WTC11 (cell line): ENCODE data around the gene GNAI3. TPM values are rescaled to one million over a fixed set of nuclear protein-coding genes. Genes with fewer than 3 reads are reported as not detected.

ENCODE experiments used
- ATAC-seq: fragments of 200-7000 bp; cut with Tn5 transposase; 2 replicates; pipeline ENCODE4 v1.10.0; 2021; ENCODE audit warnings: mild to moderate bottlenecking, moderate library complexity
- CTCF ChIA-PET: fragments of 300-600 bp; sonication (Branson Sonifier 250); formaldehyde crosslinking; loops from one replicate; lab custom pipeline; 2021; ENCODE audit warnings: antibody characterized with exemption; lab: Charles Lee
- POLR2A ChIA-PET: fragments of 350-600 bp; sonication (Branson Sonifier 250); formaldehyde crosslinking; loops from one replicate; lab custom pipeline; 2021; ENCODE audit warnings: antibody characterized with exemption; lab: Charles Lee
- DNase-seq: peaks from one replicate; pipeline ENCODE4 v3.0.0; 2021; ENCODE audit warnings: low spot score
- H3K27ac Mint-ChIP-seq: 2 replicates; pipeline ENCODE4 v1.8.0; 2021; ENCODE audit warnings: mixed read lengths
- H3K27me3 Mint-ChIP-seq: 2 replicates; pipeline ENCODE4 v1.8.0; 2021; ENCODE audit warnings: low read depth, mild to moderate bottlenecking, moderate library complexity, mixed read lengths
- H3K36me3 Mint-ChIP-seq: 2 replicates; pipeline ENCODE4 v1.8.0; 2021; ENCODE audit warnings: mixed read lengths
- H3K4me1 Mint-ChIP-seq: 2 replicates; pipeline ENCODE4 v1.8.0; 2022; ENCODE audit warnings: mixed read lengths
- H3K4me3 Mint-ChIP-seq: 2 replicates; pipeline ENCODE4 v1.8.0; 2021; ENCODE audit warnings: mild to moderate bottlenecking, moderate library complexity, mixed read lengths
- H3K9me3 Mint-ChIP-seq: 2 replicates; pipeline ENCODE4 v1.8.0; 2021; ENCODE audit warnings: mixed read lengths
- CBFB ChIP-seq: sonication (generic); formaldehyde crosslinking; IDR thresholded peaks from 2 replicates; pipeline ENCODE4 v1.8.1; 2022; ENCODE audit warnings: mild to moderate bottlenecking, low read depth, missing genetic modification reagents
- CREM ChIP-seq: sonication (generic); formaldehyde crosslinking; IDR thresholded peaks from 2 replicates; pipeline ENCODE4 v1.8.1; 2022; ENCODE audit warnings: mild to moderate bottlenecking, missing genetic modification reagents, moderate library complexity
- EMX1 ChIP-seq: fragments of 250-450 bp; sonication (Bioruptor Pico); IDR thresholded peaks from 2 replicates; pipeline ENCODE4 v1.8.0; 2021; ENCODE audit warnings: mild to moderate bottlenecking
- JUN ChIP-seq: sonication (generic); formaldehyde crosslinking; IDR thresholded peaks from 2 replicates; pipeline ENCODE4 v1.8.0; 2023; ENCODE audit warnings: mild to moderate bottlenecking, missing genetic modification reagents
- KAT7 ChIP-seq: sonication (generic); formaldehyde crosslinking; IDR thresholded peaks from 2 replicates; pipeline ENCODE4 v1.8.1; 2023; ENCODE audit warnings: missing genetic modification reagents, mild to moderate bottlenecking, borderline replicate concordance
- MXD4 ChIP-seq: fragments of 250-450 bp; sonication (Bioruptor Pico); IDR thresholded peaks from 2 replicates; pipeline ENCODE4 v1.8.0; 2021; ENCODE audit warnings: mild to moderate bottlenecking, moderate library complexity, borderline replicate concordance
- NFATC4 ChIP-seq: fragments of 250-450 bp; sonication (Bioruptor Pico); IDR thresholded peaks from 2 replicates; pipeline ENCODE4 v1.9.0; 2021; ENCODE audit warnings: mild to moderate bottlenecking
- OVOL2 ChIP-seq: fragments of 250-450 bp; sonication (Bioruptor Pico); IDR thresholded peaks from 2 replicates; pipeline ENCODE4 v1.9.0; 2021; ENCODE audit warnings: mild to moderate bottlenecking, borderline replicate concordance
- PRDM15 ChIP-seq: sonication (generic); formaldehyde crosslinking; IDR thresholded peaks from 2 replicates; pipeline ENCODE4 v1.8.0; 2022; ENCODE audit warnings: missing genetic modification reagents
- PRRX2 ChIP-seq: fragments of 250-450 bp; sonication (Bioruptor Pico); IDR thresholded peaks from 2 replicates; pipeline ENCODE4 v1.8.0; 2021; ENCODE audit warnings: mild to moderate bottlenecking
- SP1 ChIP-seq: sonication (generic); formaldehyde crosslinking; conservative IDR thresholded peaks from 2 replicates; pipeline ENCODE4 v1.8.1; 2022; ENCODE audit warnings: missing genetic modification reagents
- STAT6 ChIP-seq: sonication (generic); formaldehyde crosslinking; conservative IDR thresholded peaks from 2 replicates; pipeline ENCODE4 v1.8.1; 2023; ENCODE audit warnings: mild to moderate bottlenecking, low read depth, missing genetic modification reagents, moderate library complexity
- TCF7 ChIP-seq: sonication (generic); formaldehyde crosslinking; IDR thresholded peaks from 2 replicates; pipeline ENCODE4 v1.8.0; 2022; ENCODE audit warnings: mild to moderate bottlenecking, low read depth, missing genetic modification reagents, moderate library complexity
- TEAD1 ChIP-seq: sonication (generic); formaldehyde crosslinking; IDR thresholded peaks from 2 replicates; pipeline ENCODE4 v1.8.0; 2022; ENCODE audit warnings: mild to moderate bottlenecking, missing genetic modification reagents
- ZBTB43 ChIP-seq: sonication (generic); formaldehyde crosslinking; IDR thresholded peaks from 2 replicates; pipeline ENCODE4 v1.8.1; 2023; ENCODE audit warnings: mild to moderate bottlenecking, missing genetic modification reagents
- ZNF219 ChIP-seq: sonication (generic); formaldehyde crosslinking; IDR thresholded peaks from 2 replicates; pipeline ENCODE4 v1.8.0; 2023; ENCODE audit warnings: missing genetic modification reagents, mild to moderate bottlenecking, borderline replicate concordance
- ZNF232 ChIP-seq: sonication (generic); formaldehyde crosslinking; IDR thresholded peaks from 2 replicates; pipeline ENCODE4 v1.8.0; 2022; ENCODE audit warnings: mild to moderate bottlenecking, missing genetic modification reagents
- ZNF671 ChIP-seq: fragments of 250-450 bp; sonication (Bioruptor Pico); IDR thresholded peaks from 2 replicates; pipeline ENCODE4 v1.8.0; 2021; ENCODE audit warnings: mild to moderate bottlenecking
- total RNA-seq: library from RNA; stranded (reverse); gene quantifications from 3 replicates; pipeline ENCODE4 v1.2.3, GENCODE V29; 2021
- TF ChIP-seq, protein P1 (sequence below): fragments of 250-450 bp; sonication (Bioruptor Pico); conservative IDR thresholded peaks from 2 replicates; pipeline ENCODE4 v1.9.0; 2021; ENCODE audit warnings: mild to moderate bottlenecking
- TF ChIP-seq, protein P2 (sequence below): sonication (generic); formaldehyde crosslinking; IDR thresholded peaks from 2 replicates; pipeline ENCODE4 v1.8.1; 2022; ENCODE audit warnings: mild to moderate bottlenecking, moderate library complexity, missing genetic modification reagents

The GNAI3 gene
- total RNA-seq, 1 experiment from 2014 or later, result 7.2 TPM

- Mint-ChIP-seq H3K27ac (no peak overlapping the region), H3K27me3 (peaks cover 29% of the 10 kb centered on the region), H3K36me3 (no peaks in the 10 kb centered on the region), H3K4me1 (peaks cover 13% of the 10 kb centered on the region), H3K9me3 (no peaks in the 10 kb centered on the region), H3K4me3 (no peak overlapping the region)
- DNase-seq, result no peak
- ATAC-seq, result no peak
- POLR2A ChIA-PET, result no interaction called here
- TF ChIP-seq PRDM15 (no peak), OVOL2 (CRISPR knock-in tag) (no peak), KAT7 (no peak), JUN (CRISPR knock-in tag) (no peak), ZNF671 (CRISPR knock-in tag) (no peak), ZBTB43 (no peak), STAT6 (CRISPR knock-in tag) (no peak), ZNF232 (CRISPR knock-in tag) (no peak), EMX1 (no peak), ZNF219 (no peak), PRRX2 (CRISPR knock-in tag) (no peak), CREM (CRISPR knock-in tag) (no peak), MXD4 (CRISPR knock-in tag) (no peak), NFATC4 (CRISPR knock-in tag) (no peak), CBFB (CRISPR knock-in tag) (no peak), TEAD1 (CRISPR knock-in tag) (no peak), TCF7 (CRISPR knock-in tag) (no peak), SP1 (CRISPR knock-in tag) (no peak)
- TF ChIP-seq, protein P1, sequence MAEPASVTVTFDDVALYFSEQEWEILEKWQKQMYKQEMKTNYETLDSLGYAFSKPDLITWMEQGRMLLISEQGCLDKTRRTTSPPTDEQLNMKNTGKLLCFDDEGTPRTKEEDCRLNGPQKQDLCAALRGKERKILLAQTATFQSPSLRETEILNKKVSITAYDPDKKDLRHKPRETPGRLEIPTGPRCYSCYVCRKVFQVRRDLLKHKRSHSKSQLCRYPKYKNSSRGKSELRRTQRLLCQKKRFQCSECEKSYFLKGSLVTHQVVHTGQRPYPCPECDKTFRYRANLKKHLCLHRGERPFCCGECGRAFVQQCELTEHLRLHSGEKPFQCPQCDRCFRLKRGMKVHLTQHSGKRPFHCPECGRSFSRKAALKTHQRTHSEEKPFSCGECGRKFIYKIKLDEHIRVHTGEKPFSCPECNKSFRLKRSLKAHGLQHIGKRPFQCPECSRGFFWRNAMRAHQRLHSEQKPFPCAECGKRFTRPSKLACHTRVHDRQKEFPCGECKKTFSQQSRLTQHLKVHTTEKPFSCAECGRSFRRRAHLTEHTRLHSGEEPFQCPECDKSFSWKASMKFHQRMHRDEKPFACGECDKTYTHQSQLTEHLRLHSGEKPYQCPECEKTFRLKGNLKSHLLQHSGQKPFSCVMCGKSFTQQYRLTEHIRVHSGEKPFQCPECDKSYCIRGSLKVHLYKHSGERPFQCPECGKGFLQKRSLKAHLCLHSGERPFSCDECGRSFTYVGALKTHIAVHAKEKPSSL (CRISPR knock-in tag), result no peak
- TF ChIP-seq, protein P2, sequence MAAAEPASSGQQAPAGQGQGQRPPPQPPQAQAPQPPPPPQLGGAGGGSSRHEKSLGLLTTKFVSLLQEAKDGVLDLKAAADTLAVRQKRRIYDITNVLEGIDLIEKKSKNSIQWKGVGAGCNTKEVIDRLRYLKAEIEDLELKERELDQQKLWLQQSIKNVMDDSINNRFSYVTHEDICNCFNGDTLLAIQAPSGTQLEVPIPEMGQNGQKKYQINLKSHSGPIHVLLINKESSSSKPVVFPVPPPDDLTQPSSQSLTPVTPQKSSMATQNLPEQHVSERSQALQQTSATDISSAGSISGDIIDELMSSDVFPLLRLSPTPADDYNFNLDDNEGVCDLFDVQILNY, result no peak
- CTCF ChIA-PET, result interaction anchor here (1.0 to 7.6 kb wide), 5 partner anchors 7 to 26 kb away, joined by 3 to 128 read pairs (median 9); partner anchors contain the start of gene CYB561D1
Measured at GRCh38 chr1:109504974-109505373, 43.4 kb upstream of the GNAI3 start.
